ENCODE data around the gene FOSL2. TPM values are rescaled to one million over a fixed set of nuclear protein-coding genes. Genes with fewer than 3 reads are reported as not detected.

The FOSL2 gene
- total RNA-seq, 1 experiment from 2014 or later: 44.8 TPM

DNA sequence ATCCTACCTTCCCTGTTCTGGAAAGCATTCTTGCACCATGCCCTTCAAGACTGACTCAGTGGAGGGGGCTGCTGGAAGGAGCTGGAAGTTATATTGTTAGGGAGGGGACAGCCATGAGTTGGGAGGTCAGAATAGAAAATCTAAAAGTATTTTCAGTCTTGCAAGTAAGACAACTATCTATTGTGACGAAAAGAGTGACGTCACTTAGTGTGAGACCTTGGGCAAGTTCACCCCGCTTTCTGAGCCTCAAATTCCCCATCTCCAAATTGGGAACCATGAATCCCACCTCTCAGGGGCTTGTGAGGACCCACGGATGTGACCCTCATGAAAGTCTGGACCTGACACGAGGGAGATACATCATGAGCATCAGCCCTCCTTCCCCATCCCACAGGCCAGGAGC, 46.5 kb downstream of the FOSL2 start:
- no peaks in the 10 kb centered on the region for H3K9me3 ChIP-seq (ENCODE audit: control insufficient read depth in 1 of 2, insufficient read depth in 1 of 2, low read depth in 1 of 2, low read length in 2 of 2)
- no TSS peak for BruUV-seq (replicated peaks)
- no peaks in the 10 kb centered on the region for H3K27me3 ChIP-seq (ENCODE audit: insufficient read depth, low read length)
- ChIA-PET RAD21 (ENCODE audit: low non-redundant PET in 1 of 2, low total read pairs in 2 of 2, uncharacterized antibody in 2 of 2, unreplicated experiment in 2 of 2) (no interaction called here), POLR2A (no interaction called here), CTCF (no interaction called here)
- intact Hi-C loops (cut with micrococcal nuclease): no loop called here
- H3K9ac ChIP-seq (ENCODE audit: low read length): no peak overlapping the region
- H2AFZ ChIP-seq (ENCODE audit: low read depth, low read length, poor library complexity, severe bottlenecking): no peak overlapping the region
- H3K4me2 ChIP-seq (ENCODE audit: low read length): no peak overlapping the region
- H3K27ac ChIP-seq (ENCODE audit: low read depth, low read length): no peak overlapping the region
- H3K79me2 ChIP-seq (ENCODE audit: insufficient read depth, low read length): no peaks in the 10 kb centered on the region
- no peaks in the 10 kb centered on the region for H4K20me1 ChIP-seq (ENCODE audit: insufficient read depth)
- no peak overlapping the region for H3K4me3 ChIP-seq (replicated peaks in 1 of 2; ENCODE audit: low read depth in 1 of 2, low read length in 2 of 2)
- DNase-seq (ENCODE audit: low read depth, low spot score): no peak
- H3K36me3 ChIP-seq (ENCODE audit: control insufficient read depth in 1 of 2, insufficient read depth in 2 of 2, low read length in 2 of 2): no peaks in the 10 kb centered on the region
- no peak for ATAC-seq
- H3K9me2 ChIP-seq (ENCODE audit: insufficient read depth): no peaks in the 10 kb centered on the region
- peaks cover 0 to 6% of the 10 kb centered on the region in 2 experiments; a peak in 1 of 4 replicates for H3K4me1 ChIP-seq (ENCODE audit: control insufficient read depth in 1 of 2, insufficient read depth in 2 of 2, low read length in 2 of 2)
- TF ChIP-seq ELF1 (IDR thresholded peaks at IDR 0.05; ENCODE audit: borderline replicate concordance, low read depth): no peak

DNA sequence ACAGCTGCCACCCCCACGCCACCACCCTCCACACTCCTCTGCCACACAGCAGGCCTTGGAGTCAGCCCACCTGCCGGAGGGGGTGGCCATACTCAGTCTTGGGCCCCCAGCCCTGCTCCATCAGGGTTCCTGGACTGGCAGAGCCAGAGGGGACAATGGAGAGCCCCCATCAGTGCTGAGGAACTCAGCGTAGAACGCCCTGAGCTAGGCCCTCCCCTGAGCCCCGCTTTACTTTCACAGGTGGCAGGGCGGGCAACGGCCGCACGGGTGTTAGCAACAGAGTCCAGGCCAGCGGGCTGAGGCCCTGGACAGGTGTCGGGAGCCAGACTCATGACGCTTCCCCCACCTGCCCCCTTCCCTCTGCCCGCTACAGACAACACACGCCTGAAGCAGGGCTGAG, 47.1 kb downstream of the FOSL2 start:
- no peak overlapping the region for H2AFZ ChIP-seq (ENCODE audit: low read depth, low read length, poor library complexity, severe bottlenecking)
- TF ChIP-seq POLR2A (IDR thresholded peaks at IDR 0.05; ENCODE audit: borderline replicate concordance, extremely low read depth, insufficient read depth, insufficient read length) (no peak), FOSL1 (IDR thresholded peaks at IDR 0.05; ENCODE audit: low read depth) (no peak), ZFX (IDR thresholded peaks at IDR 0.05) (0 out of 2 replicates have a peak, but pooled peaks have one; percentile 18)
- TF ChIP-seq, protein P1, sequence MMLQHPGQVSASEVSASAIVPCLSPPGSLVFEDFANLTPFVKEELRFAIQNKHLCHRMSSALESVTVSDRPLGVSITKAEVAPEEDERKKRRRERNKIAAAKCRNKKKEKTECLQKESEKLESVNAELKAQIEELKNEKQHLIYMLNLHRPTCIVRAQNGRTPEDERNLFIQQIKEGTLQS (IDR thresholded peaks at IDR 0.05): no peak
- no peak overlapping the region for H3K9ac ChIP-seq (ENCODE audit: low read length)
- POLR2A ChIA-PET: no interaction called here
- intact Hi-C loops (cut with micrococcal nuclease): no loop called here
- H3K4me2 ChIP-seq (ENCODE audit: low read length): no peak overlapping the region
- CTCF ChIA-PET: no interaction called here
- no peaks in the 10 kb centered on the region for H3K79me2 ChIP-seq (ENCODE audit: insufficient read depth, low read length)
- no peak overlapping the region for H3K4me3 ChIP-seq (replicated peaks in 1 of 2; ENCODE audit: low read depth in 1 of 2, low read length in 2 of 2)
- H3K9me2 ChIP-seq (ENCODE audit: insufficient read depth): no peaks in the 10 kb centered on the region
- peaks cover 0 to 4% of the 10 kb centered on the region in 2 experiments; a peak in 2 of 4 replicates for H3K4me1 ChIP-seq (ENCODE audit: control insufficient read depth in 1 of 2, insufficient read depth in 2 of 2, low read length in 2 of 2)
- RAD21 ChIA-PET (ENCODE audit: low non-redundant PET in 1 of 2, low total read pairs in 2 of 2, uncharacterized antibody in 2 of 2, unreplicated experiment in 2 of 2): no interaction called here
- DNase-seq (ENCODE audit: low read depth, low spot score): no peak
- BruUV-seq (replicated peaks): no TSS peak
- H3K27ac ChIP-seq (ENCODE audit: low read depth, low read length): no peak overlapping the region
- H4K20me1 ChIP-seq (ENCODE audit: insufficient read depth): no peaks in the 10 kb centered on the region
- H3K36me3 ChIP-seq (ENCODE audit: control insufficient read depth in 1 of 2, insufficient read depth in 2 of 2, low read length in 2 of 2): no peaks in the 10 kb centered on the region
- H3K27me3 ChIP-seq (ENCODE audit: insufficient read depth, low read length): no peaks in the 10 kb centered on the region
- ATAC-seq: no peak
- no peaks in the 10 kb centered on the region for H3K9me3 ChIP-seq (ENCODE audit: control insufficient read depth in 1 of 2, insufficient read depth in 1 of 2, low read depth in 1 of 2, low read length in 2 of 2)

Data from HCT116 (cell line).